GM21526 (cell line): Measurements from ENCODE around the gene CDK8.

Experiments used
- ATAC-seq: cut with Tn5 transposase; IDR thresholded peaks from one replicate; pipeline ENCODE4 v1.9.1; 2021; ENCODE audit warnings: moderate library complexity; ENCODE audit not compliant: unreplicated experiment, low FRiP score

The CDK8 gene

DNA sequence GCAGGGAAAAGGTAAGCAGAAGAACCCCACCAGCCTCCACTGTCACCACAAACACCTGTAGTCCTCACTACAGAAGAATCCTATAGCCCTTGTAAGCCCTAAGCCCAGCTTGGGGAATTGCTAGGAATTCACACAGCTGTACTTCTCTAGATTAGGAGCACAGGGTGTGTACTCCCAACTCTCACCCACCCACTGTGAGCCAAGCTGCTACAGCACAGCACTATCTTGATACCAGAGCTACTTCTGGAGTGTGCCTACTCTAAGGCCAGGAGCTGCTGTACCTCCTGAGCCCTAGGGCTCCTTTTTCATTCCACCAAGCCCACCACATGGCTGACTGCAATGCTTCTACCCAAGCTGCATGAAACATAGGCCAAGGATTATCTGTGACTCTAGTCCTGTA, 181.2 kb downstream of the CDK8 start:
- no peak for ATAC-seq

DNA sequence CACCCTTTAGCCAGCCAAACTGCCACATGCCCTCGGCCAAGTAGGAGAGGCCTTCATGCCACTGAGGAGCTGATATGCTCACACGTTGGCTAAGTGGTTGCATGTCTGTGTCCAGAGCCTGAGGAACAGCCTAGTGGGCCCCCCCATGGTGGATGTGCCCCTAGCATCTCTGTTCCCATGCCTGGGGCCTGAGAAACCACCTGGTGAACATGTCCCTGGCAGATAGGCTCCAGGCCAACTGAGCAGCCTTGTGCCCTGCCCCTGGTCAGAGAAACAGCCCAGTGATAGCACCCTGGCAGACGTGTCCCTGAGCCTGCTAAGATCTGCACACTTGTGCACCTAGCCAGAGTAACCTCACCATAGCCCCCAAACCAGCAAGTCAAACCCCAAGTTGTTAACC, 181.7 kb downstream of the CDK8 start:
- ATAC-seq = no peak

DNA sequence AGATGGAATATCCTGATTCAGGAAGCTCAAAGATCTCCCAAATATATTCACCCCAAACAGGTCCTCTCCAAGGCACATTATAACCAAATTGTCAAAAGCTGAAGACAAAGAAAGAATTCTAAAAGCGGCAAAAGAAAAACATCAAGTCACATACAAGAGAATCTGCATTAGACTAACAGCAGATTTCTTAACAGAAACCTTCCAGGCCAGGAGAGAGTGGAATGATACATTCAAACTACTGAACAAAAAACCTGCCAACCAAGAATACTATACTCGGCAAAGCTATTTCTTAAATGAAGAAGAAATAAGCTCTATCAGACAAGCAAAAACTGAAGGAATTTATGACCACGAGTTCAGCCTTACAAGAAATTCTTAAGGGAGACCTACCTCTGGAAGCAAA, 183.0 kb downstream of the CDK8 start:
- no peak for ATAC-seq

DNA sequence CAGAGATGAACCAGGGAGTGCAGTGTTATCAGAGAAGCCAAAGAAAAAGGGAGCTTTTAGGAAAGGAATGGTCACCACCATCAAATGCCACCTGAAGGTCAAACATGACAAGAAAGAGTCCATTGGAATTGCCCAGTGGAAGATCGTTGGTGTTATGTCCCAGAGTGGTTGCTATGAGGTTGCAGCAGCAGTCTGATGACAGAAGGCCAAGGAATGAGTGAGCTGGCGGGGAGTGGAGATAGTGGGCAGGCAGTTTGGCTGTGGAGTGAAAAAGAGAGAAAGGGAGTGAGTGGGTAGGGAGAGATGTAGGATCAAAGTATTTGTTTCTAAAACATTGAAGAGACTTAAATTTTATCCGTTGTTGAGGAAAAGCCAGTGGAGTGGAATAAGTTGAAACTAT, 186.2 kb downstream of the CDK8 start:
- ATAC-seq = no peak

DNA sequence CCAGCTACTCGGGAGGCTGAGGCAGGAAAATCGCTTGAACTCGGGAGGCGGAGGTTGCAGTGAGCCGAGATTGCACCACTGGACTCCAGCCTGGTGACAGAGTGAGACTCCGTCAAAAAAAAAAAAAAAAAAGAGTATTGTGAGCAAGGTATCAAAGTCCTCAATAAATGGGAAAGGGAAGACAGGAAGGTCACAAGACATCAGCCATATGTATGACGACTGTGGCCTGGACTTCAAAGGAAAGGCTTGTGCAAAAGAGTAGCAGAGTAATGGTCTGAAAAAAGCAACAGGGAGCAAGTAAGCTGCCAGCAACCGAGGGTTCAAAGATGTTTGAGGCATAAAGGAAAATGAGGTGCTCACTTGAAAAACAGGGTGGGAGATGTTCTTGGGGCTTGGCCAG, 187.5 kb downstream of the CDK8 start:
- ATAC-seq = no peak

DNA sequence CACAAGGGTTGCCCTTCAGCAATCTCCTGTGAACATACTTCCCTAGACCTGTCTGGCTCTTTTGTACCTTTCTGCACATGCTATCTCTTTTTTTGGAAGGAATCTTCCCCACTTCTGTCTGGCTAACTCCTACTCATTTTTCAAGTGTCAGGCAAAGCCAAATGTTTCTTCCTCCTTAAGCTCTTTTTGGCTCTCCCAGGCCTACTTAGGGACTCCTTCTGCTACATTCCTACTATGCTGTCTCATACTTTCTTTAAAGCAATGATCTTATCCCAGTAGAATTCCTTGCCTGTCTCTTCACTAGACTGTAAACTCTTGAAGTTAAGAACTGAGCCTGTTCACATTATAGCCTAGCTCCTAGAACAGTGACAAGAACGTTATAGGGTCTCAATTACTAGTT, 188.6 kb downstream of the CDK8 start:
- no peak for ATAC-seq

DNA sequence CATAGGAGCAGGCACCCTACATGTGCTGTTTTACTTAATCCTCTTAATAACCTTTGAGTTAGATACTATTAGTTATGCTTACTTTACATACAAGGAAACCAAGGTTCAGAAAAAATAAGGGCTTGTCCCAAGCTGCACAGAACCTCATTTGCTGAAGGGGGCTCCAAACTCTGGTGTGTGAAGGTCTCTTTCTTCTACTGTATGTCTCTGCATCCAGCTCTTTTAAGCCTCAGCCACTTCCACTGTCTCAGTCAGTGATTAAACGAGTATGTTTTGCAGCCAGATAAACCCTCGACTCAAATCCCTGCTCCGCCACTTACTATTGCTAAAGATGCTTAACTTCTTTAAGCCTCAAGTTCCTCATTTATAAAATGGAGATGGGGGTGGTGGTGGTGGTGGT, 191.2 kb downstream of the CDK8 start:
- no peak for ATAC-seq

DNA sequence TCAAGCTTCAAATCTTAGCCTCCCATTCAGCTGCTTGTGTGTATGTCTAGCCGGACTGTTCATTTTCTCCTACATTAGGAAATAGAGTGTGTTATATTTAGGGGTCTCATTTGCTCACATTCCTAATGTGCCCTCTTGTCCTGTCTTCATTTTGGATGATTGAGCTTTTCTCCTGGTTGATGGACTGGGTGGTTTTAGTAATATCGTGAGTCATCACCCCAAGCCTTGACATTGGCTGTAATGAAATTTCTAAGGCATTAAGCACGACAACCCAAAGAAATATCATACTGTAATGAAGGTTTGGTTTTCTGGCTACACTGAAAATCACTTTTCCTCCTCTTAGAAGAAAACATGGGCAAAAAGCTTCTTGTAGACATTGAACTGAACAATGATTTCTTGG, 192.8 kb downstream of the CDK8 start:
- no peak for ATAC-seq

DNA sequence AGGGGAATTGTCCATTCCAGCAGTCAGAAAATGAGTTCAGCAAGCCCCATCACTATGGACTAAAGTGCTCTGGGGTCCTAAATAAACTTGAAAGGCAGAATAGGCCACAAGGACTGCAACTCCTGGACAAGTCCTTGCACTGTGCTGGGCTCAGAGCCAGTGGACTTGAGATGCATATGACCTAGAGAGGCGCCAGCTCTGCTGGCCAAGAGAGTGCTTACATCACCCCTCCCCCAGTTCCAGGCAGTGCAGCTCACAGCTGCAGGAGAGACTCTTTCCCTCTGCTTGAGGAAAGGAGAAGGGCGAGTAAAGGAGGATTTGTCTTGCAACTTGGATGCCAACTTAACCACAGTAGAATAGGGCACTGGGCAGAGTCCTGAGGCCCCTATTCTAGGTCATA, 194.1 kb downstream of the CDK8 start:
- no peak for ATAC-seq

DNA sequence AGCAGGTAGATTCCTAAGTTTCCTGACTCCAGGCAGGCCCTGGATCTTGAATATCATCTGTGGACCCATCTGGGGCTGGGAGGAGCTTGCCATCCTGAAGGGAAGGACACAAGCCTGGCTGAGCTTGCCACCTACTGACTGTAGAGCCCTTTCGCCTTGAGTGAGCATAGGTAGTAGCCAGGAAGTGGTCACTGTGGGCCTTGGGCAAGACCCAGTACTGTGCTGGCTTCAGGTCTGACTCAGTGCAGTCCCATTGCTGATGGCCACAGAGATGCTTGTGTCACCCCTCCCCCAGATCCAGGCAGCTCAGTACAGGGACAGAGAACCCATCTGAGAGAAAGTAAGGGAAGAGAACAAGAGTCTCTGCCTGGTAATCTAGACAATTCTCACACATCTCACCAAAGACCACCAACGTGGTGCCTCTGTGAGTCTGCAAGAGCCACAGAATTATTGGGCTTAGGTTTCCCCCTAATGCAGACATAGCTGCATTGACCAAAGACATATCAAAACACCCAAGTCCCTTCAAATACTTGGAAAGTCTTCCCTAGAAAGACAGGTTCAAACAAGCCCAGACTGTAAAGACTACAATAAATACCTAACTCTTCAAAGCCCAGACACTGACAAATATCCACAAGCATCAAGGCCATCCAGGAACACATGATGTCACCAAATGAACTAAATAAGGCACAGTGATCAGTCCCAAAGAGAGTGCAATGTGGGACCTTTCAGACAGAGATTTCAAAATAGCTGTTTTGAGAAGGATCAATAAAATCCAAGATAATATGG, 195.3 kb downstream of the CDK8 start:
- ATAC-seq = no peak
